OCI-LY1 (cell line): ENCODE data around the gene RASL12.

Experiments used
- H2AFZ ChIP-seq: fragments of 200-600 bp; sonication (generic), shearing (Covaris generic); 2 replicates; pipeline ENCODE4 v1.6.0; 2014; ENCODE audit warnings: antibody characterized with exemption, mild to moderate bottlenecking, low read length
- H3F3A ChIP-seq: fragments of 200-600 bp; sonication (generic), shearing (Covaris generic); 2 replicates; pipeline ENCODE4 v1.6.0; 2014; ENCODE audit warnings: mild to moderate bottlenecking, antibody characterized with exemption, low read length, moderate library complexity; ENCODE audit not compliant: insufficient read depth
- H3K27ac ChIP-seq: fragments of 200-600 bp; sonication (generic); 2 replicates; pipeline ENCODE4 v1.5.1; 2014; ENCODE audit warnings: low read length, mixed run types, mild to moderate bottlenecking, low read depth; ENCODE audit not compliant: poor library complexity, severe bottlenecking
- H3K27me3 ChIP-seq: fragments of 200-600 bp; sonication (generic); 2 replicates; pipeline ENCODE4 v1.6.0; 2014; ENCODE audit warnings: antibody characterized with exemption, mild to moderate bottlenecking, low read length, moderate library complexity; ENCODE audit not compliant: insufficient read depth
- H3K36me3 ChIP-seq: fragments of 200-600 bp; sonication (generic); 2 replicates; pipeline ENCODE4 v1.6.1; 2014; ENCODE audit warnings: mild to moderate bottlenecking, antibody characterized with exemption, low read length, moderate library complexity, mixed read lengths; ENCODE audit not compliant: insufficient read depth
- H3K4me1 ChIP-seq: fragments of 200-600 bp; sonication (generic); 2 replicates; pipeline ENCODE4 v1.5.1; 2014; ENCODE audit warnings: mild to moderate bottlenecking, low read length, moderate library complexity; ENCODE audit not compliant: insufficient read depth, severe bottlenecking
- H3K4me2 ChIP-seq: fragments of 200-600 bp; sonication (generic), shearing (Covaris generic); 2 replicates; pipeline ENCODE4 v1.6.1; 2014; ENCODE audit warnings: low read length
- H3K4me3 ChIP-seq: fragments of 200-600 bp; sonication (generic); 2 replicates; pipeline ENCODE4 v1.5.1; 2014; ENCODE audit warnings: low read length, low read depth, mild to moderate bottlenecking, mixed read lengths; ENCODE audit not compliant: poor library complexity, severe bottlenecking
- H3K79me2 ChIP-seq: fragments of 200-600 bp; shearing (Covaris generic); 2 replicates; pipeline ENCODE4 v1.6.1; 2016; ENCODE audit warnings: mixed run types, low read length, mixed read lengths; ENCODE audit not compliant: insufficient read depth
- H3K9ac ChIP-seq: fragments of 200-600 bp; sonication (generic), shearing (Covaris generic); 2 replicates; pipeline ENCODE4 v1.6.1; 2014; ENCODE audit warnings: mild to moderate bottlenecking, low read length, mixed read lengths
- H3K9me2 ChIP-seq: fragments of 200-600 bp; sonication (generic), shearing (Covaris generic); 2 replicates; pipeline ENCODE4 v1.6.1; 2014; ENCODE audit warnings: low read depth, mild to moderate bottlenecking, low read length, mixed read lengths
- H3K9me3 ChIP-seq: fragments of 200-600 bp; shearing (Covaris generic); 2 replicates; pipeline ENCODE4 v1.6.1; 2014; ENCODE audit warnings: low read length, mixed read lengths
- H4K20me1 ChIP-seq: fragments of 200-600 bp; sonication (generic), shearing (Covaris generic); 2 replicates; pipeline ENCODE4 v1.6.0; 2016; ENCODE audit warnings: mild to moderate bottlenecking, low read length; ENCODE audit not compliant: insufficient read depth
- CTCF ChIP-seq: fragments of 200-600 bp; sonication (generic), shearing (Covaris generic); IDR thresholded peaks from 2 replicates; pipeline ENCODE4 v1.5.1; 2017; ENCODE audit warnings: mild to moderate bottlenecking, antibody characterized with exemption, low read length, moderate library complexity, mixed read lengths
- EZH2 ChIP-seq: fragments of 200-600 bp; sonication (generic), shearing (Covaris generic); IDR thresholded peaks from 2 replicates; pipeline ENCODE4 v1.8.0; 2017; ENCODE audit warnings: borderline replicate concordance, mixed run types, mild to moderate bottlenecking, antibody characterized with exemption, low read length, moderate library complexity, mixed read lengths

Gene RASL12

DNA sequence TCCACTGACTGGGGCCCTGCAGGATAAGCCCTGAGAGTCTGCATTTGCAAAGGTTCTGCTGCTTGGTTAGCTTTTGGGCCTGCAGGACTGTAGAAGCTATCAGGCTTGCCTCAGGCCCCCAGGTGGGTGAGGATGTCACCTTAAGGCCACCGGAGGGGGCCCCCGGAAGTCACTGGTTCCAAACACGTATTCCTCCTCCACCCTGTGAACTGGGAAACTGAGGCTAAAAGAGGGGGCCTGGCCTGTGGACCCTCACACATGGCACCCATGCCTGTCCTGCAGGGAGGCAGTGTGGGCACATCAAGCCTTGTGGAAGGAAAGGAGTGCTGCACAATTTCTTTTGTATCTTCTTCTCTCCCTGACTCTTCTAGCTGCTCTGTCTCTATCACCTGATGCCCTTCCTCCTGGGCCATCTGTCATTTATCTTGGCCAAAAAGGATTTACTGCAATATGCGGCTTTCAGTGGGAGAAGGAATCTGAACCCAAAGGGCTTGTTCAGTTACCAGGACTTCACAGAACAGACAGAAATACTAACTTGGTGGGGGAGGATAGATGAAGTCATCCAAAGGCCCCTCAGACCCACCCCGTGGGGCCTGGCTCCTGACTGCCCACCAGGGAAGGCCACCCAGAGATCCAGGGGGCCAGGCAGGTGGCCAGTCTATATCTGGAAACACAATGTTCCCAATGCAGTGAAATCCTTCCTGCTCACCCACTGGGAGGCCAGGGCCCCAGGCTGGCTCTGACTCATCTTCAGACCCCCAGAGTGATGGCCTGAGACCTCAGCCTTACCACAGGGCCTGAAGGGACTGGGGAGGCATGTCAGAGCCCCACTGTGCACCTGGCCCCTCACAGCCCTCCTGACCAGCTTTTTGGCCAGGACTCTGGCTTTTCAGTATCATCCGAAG, 28.9 kb upstream of the RASL12 start:
- no peak overlapping the region for H3K27ac ChIP-seq
- H3K36me3 ChIP-seq = peaks cover 19% of the 10 kb centered on the region; the same call in 1 of the 2 replicates
- H3K4me2 ChIP-seq = no peak overlapping the region
- H3F3A ChIP-seq = no peaks in the 10 kb centered on the region
- no peaks in the 10 kb centered on the region for H3K4me1 ChIP-seq
- H3K27me3 ChIP-seq = no peaks in the 10 kb centered on the region
- H3K79me2 ChIP-seq = no peaks in the 10 kb centered on the region
- H4K20me1 ChIP-seq = no peaks in the 10 kb centered on the region
- no peaks in the 10 kb centered on the region for H3K9me2 ChIP-seq
- no peak overlapping the region for H3K9ac ChIP-seq
- H2AFZ ChIP-seq = no peak overlapping the region
- H3K9me3 ChIP-seq = no peaks in the 10 kb centered on the region
- TF ChIP-seq CTCF = no peak
- no peak for TF ChIP-seq EZH2
- no peak overlapping the region for H3K4me3 ChIP-seq

- H3K9me2 ChIP-seq = no peaks in the 10 kb centered on the region
- H2AFZ ChIP-seq = no peak overlapping the region
- no peak overlapping the region for H3K27ac ChIP-seq
- no peaks in the 10 kb centered on the region for H3K27me3 ChIP-seq
- no peak overlapping the region for H3K4me3 ChIP-seq
- no peak for TF ChIP-seq EZH2
- TF ChIP-seq CTCF = no peak
- no peaks in the 10 kb centered on the region for H3K9me3 ChIP-seq
- H4K20me1 ChIP-seq = no peaks in the 10 kb centered on the region
- H3K4me2 ChIP-seq = no peak overlapping the region
- no peaks in the 10 kb centered on the region for H3K4me1 ChIP-seq
- no peaks in the 10 kb centered on the region for H3F3A ChIP-seq
- no peaks in the 10 kb centered on the region for H3K79me2 ChIP-seq
- H3K9ac ChIP-seq = no peak overlapping the region
- peaks cover 19% of the 10 kb centered on the region; the same call in 1 of the 2 replicates for H3K36me3 ChIP-seq
These were observed 27.9 kb upstream of the RASL12 start for GRCh38 chr15:65095747-65096104.

DNA sequence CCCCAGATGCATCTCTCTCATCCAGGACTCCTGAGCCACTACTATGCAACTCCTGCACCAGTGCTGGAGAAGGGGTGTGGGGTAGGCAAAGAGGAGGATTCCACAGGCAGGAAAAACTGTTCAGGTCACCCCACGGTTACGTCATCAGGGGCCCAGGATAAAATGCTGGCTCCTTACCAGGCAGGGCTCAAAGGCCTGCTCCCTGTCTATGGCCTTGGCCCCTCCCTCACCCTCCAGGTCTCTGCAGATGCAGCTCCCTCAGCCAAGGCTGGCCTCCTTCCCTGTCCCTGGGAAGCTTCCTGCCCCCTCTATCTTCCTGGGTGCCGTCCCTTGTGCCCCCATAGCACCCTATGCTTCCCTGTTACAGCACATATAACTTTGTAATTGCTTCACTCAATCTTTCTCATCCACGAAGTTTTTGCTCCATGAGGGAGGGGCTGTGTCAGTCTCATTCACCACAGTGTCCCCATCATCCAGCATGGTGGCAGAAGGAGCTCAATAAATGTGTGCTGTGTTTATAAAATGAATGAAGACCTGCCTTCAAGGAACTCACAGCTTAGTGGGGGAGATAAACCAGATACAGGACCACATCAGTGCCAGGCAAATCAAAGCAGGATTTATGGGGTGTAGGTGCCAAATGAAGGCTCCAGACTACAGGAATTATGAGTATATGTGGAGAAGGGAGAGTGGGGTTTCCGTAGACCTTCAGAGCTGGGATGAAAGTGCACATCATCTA, 27.4 kb upstream of the RASL12 start:
- Histone ChIP-seq H4K20me1 (no peaks in the 10 kb centered on the region), H3F3A (no peaks in the 10 kb centered on the region), H3K9ac (no peak overlapping the region), H3K27ac (no peak overlapping the region), H3K9me3 (no peaks in the 10 kb centered on the region), H3K36me3 (peaks cover 19% of the 10 kb centered on the region; the same call in 1 of the 2 replicates), H3K4me2 (no peak overlapping the region), H3K4me3 (no peak overlapping the region), H3K27me3 (no peaks in the 10 kb centered on the region), H3K4me1 (no peaks in the 10 kb centered on the region), H2AFZ (no peak overlapping the region), H3K9me2 (no peaks in the 10 kb centered on the region), H3K79me2 (no peaks in the 10 kb centered on the region)
- TF ChIP-seq EZH2 (no peak), CTCF (no peak)
